ENCODE results near the gene SPOCK3. TPM values are rescaled to one million over a fixed set of nuclear protein-coding genes. Genes with fewer than 3 reads are reported as not detected.

The SPOCK3 gene
- total and polyA plus RNA-seq, 12 donors, result 0.08 to 0.53 (median 0.37) TPM; not detected in 9

GRCh38 chr4:167176723-167177367 lies 57.4 kb downstream of the SPOCK3 start:
- Histone ChIP-seq H3K4me3 (no peak overlapping the region), H3K27ac (no peak overlapping the region), H3K9me3 (no peaks in the 10 kb centered on the region), H3K27me3 (no peaks in the 10 kb centered on the region), H3K36me3 (no peaks in the 10 kb centered on the region), H3K4me1 (no peaks in the 10 kb centered on the region)
- ATAC-seq, result no peak
- DNase-seq, result no peak
- 64 to 76% methylated on average over 6 of the region's 6 CpGs for WGBS, 2 donors
- TF ChIP-seq, protein P1, sequence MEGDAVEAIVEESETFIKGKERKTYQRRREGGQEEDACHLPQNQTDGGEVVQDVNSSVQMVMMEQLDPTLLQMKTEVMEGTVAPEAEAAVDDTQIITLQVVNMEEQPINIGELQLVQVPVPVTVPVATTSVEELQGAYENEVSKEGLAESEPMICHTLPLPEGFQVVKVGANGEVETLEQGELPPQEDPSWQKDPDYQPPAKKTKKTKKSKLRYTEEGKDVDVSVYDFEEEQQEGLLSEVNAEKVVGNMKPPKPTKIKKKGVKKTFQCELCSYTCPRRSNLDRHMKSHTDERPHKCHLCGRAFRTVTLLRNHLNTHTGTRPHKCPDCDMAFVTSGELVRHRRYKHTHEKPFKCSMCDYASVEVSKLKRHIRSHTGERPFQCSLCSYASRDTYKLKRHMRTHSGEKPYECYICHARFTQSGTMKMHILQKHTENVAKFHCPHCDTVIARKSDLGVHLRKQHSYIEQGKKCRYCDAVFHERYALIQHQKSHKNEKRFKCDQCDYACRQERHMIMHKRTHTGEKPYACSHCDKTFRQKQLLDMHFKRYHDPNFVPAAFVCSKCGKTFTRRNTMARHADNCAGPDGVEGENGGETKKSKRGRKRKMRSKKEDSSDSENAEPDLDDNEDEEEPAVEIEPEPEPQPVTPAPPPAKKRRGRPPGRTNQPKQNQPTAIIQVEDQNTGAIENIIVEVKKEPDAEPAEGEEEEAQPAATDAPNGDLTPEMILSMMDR (IDR thresholded peaks at IDR 0.05), result no peak
- intact Hi-C loops (cut with DNase I), result no loop called here

DNA sequence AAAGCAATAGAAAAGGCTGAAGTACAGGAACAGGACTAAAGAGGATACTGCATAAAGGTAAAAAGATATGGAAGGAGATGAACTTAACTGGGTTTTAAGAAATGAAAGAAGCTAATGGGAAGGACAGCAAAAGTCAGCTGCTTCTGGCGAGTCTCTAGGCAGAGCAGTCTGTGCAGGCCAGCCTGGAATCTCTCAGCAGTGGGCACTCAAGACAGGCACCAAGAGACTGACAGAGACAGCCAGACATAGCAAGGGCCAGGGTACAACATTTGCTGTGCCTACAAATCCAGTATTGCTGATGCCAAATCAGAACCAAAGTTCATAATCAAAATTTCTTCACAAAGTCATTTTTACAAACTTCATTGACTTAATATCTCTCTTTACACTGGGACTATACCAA lies 62.4 kb downstream of the SPOCK3 start:
- Histone ChIP-seq H3K36me3 (no peaks in the 10 kb centered on the region), H3K4me1 (no peaks in the 10 kb centered on the region), H3K27me3 (no peaks in the 10 kb centered on the region), H3K4me3 (no peak overlapping the region), H3K27ac (no peak overlapping the region), H3K9me3 (no peaks in the 10 kb centered on the region)
- intact Hi-C loops (cut with DNase I), result no loop called here
- TF ChIP-seq, protein P1 (IDR thresholded peaks at IDR 0.05), result no peak
- DNase-seq (no peak), ATAC-seq (no peak)
- WGBS, 2 donors, result 59 to 71% methylated on average over 1 of the region's 1 CpG

DNA sequence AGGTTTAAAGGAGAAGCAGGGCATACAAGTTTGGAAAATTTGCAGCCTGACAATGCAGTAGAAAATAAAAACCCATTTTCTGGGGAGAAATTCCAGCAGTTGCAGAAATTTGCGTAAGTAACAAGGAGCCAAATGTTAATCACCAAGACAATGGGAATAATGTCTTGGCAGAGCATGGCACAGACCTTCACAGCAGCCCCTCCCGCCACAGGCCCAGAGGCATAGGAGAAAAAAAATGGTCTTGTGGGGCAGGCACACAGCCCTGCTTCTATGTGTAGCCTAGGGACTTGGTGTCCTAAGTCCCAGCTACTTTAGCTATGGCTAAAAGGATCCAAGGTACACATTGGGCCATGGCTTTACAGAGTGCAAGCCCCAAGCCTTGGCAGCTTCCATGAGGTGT lies 65.7 kb downstream of the SPOCK3 start:
- H3K27me3 ChIP-seq, result no peaks in the 10 kb centered on the region
- H3K36me3 ChIP-seq, result no peaks in the 10 kb centered on the region
- TF ChIP-seq, protein P1 (IDR thresholded peaks at IDR 0.05), result no peak
- H3K27ac ChIP-seq, result no peak overlapping the region
- H3K4me3 ChIP-seq, result no peak overlapping the region
- intact Hi-C loops (cut with DNase I), result no loop called here
- H3K4me1 ChIP-seq, result no peaks in the 10 kb centered on the region
- no peaks in the 10 kb centered on the region for H3K9me3 ChIP-seq
- WGBS, 2 donors, result 92 to 93% methylated on average over 2 of the region's 2 CpGs
- no peak for ATAC-seq
- no peak for DNase-seq

DNA sequence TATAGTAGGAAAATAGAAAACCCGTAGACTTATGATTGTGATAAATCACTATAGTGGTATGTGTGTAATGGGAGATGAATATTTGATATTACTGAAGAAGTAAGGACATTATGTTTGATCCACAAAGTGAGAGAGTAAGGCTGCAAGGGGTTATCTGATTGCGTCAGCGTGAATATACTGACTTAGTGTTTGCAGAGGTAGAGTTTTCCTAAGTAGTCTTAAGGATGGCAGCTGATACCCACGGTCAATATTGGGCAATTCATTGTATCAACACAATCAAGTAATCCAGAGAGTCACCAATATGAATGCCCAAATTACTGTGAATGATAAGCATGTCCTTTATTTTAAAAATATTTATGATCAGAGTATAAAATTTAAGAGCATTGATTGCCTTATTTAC lies 83.7 kb downstream of the SPOCK3 start:
- DNase-seq (no peak), ATAC-seq (no peak)
- Histone ChIP-seq H3K27me3 (no peaks in the 10 kb centered on the region), H3K4me3 (no peak overlapping the region), H3K9me3 (peaks cover 0 to 10% (median 5%) of the 10 kb centered on the region in 11 donors), H3K4me1 (no peaks in the 10 kb centered on the region), H3K27ac (no peak overlapping the region), H3K36me3 (no peaks in the 10 kb centered on the region)
- TF ChIP-seq, protein P1 (IDR thresholded peaks at IDR 0.05), result no peak
- WGBS, 2 donors, result 88 to 91% methylated on average over 4 of the region's 4 CpGs
- intact Hi-C loops (cut with DNase I), result no loop called here
